IMR-90 (cell line): ENCODE data around the gene SLC35E4. TPM values are rescaled to one million over a fixed set of nuclear protein-coding genes. Genes with fewer than 3 reads are reported as not detected.

Experiments
- ATAC-seq: fragments of 200-7000 bp; cut with Tn5 transposase; 2 replicates; pipeline ENCODE4 v1.9.1; 2020; ENCODE audit warnings: low read depth, mild to moderate bottlenecking, moderate library complexity
- BruUV-seq: library from RNA; stranded (reverse); fragments of 400-500 nt; replicated peaks from 2 replicates; lab custom pipeline; 2021; lab: Mats Ljungman, UMichigan
- CTCF ChIA-PET: fragments of 300-600 bp; formaldehyde crosslinking; extraction: SDS; loops from one replicate; lab custom pipeline; 2021; ENCODE audit warnings: antibody characterized with exemption; lab: Yijun Ruan, JAX
- POLR2A ChIA-PET: fragments of 300-600 bp; sonication (Branson Sonifier 250); formaldehyde crosslinking; loops from one replicate; lab custom pipeline; 2022; ENCODE audit warnings: antibody characterized with exemption; ENCODE audit not compliant: unreplicated experiment; lab: Charles Lee
- DNase-seq: peaks from one replicate; pipeline ENCODE4 v3.0.0; 2013
- H2AFZ ChIP-seq: replicated peaks from 2 replicates; pipeline ENCODE3; 2013; ENCODE audit warnings: low read length, mild to moderate bottlenecking; ENCODE audit not compliant: poor library complexity
- H2AK5ac ChIP-seq: 2 replicates; pipeline ENCODE4 v1.6.1; 2013; ENCODE audit warnings: low read depth, low read length, inconsistent platforms
- H2AK9ac ChIP-seq: replicated peaks from 2 replicates; pipeline ENCODE3; 2013; ENCODE audit warnings: mild to moderate bottlenecking, low read depth, low read length, moderate library complexity; ENCODE audit not compliant: poor library complexity
- H2BK120ac ChIP-seq: 2 replicates; pipeline ENCODE4 v1.6.1; 2013; ENCODE audit warnings: low read depth, low read length, inconsistent platforms
- H2BK15ac ChIP-seq: 3 replicates; pipeline ENCODE4 v1.6.1; 2013; ENCODE audit warnings: low read depth, low read length, inconsistent platforms
- H2BK20ac ChIP-seq: 2 replicates; pipeline ENCODE4 v1.6.1; 2013; ENCODE audit warnings: low read depth, mild to moderate bottlenecking, inconsistent platforms, low read length, moderate library complexity
- H2BK5ac ChIP-seq: 2 replicates; pipeline ENCODE4 v1.6.1; 2013; ENCODE audit warnings: mild to moderate bottlenecking, low read depth, low read length, inconsistent platforms; ENCODE audit not compliant: poor library complexity, severe bottlenecking
- H3K14ac ChIP-seq: replicated peaks from 2 replicates; pipeline ENCODE4 v1.6.1; 2013; ENCODE audit warnings: low read depth, low read length, inconsistent platforms
- H3K18ac ChIP-seq: 2 replicates; pipeline ENCODE4 v1.6.1; 2013; ENCODE audit warnings: low read depth, low read length, control low read depth
- H3K23ac ChIP-seq: 2 replicates; pipeline ENCODE4 v1.6.1; 2013; ENCODE audit warnings: low read depth, low read length, inconsistent platforms
- H3K27ac ChIP-seq: 2 replicates; pipeline ENCODE4 v1.5.1; 2013; ENCODE audit warnings: mild to moderate bottlenecking, control low read depth, low read length; ENCODE audit not compliant: insufficient read depth
- H3K27me3 ChIP-seq: 2 replicates; pipeline ENCODE4 v1.6.1; 2013; ENCODE audit warnings: low read length; ENCODE audit not compliant: control insufficient read depth, insufficient read depth
- H3K36me3 ChIP-seq: 2 replicates; pipeline ENCODE4 v1.6.1; 2013; ENCODE audit warnings: low read length, mixed read lengths; ENCODE audit not compliant: control insufficient read depth, insufficient read depth
- H3K4ac ChIP-seq: 2 replicates; pipeline ENCODE4 v1.6.1; 2013; ENCODE audit warnings: low read depth, low read length, inconsistent platforms
- H3K4me1 ChIP-seq: 2 replicates; pipeline ENCODE4 v1.6.1; 2013; ENCODE audit warnings: low read length, mixed read lengths; ENCODE audit not compliant: control insufficient read depth, insufficient read depth
- H3K4me2 ChIP-seq: 2 replicates; pipeline ENCODE4 v1.6.1; 2013; ENCODE audit warnings: low read depth, mild to moderate bottlenecking, control low read depth, low read length, moderate library complexity
- H3K4me3 ChIP-seq: 2 replicates; pipeline ENCODE4 v1.5.1; 2013; ENCODE audit warnings: low read depth, mild to moderate bottlenecking, control low read depth, low read length, moderate library complexity; ENCODE audit not compliant: insufficient read depth
- H3K56ac ChIP-seq: 2 replicates; pipeline ENCODE4 v1.6.1; 2013; ENCODE audit warnings: low read length, inconsistent platforms; ENCODE audit not compliant: insufficient read depth; ENCODE audit errors: extremely low read depth
- H3K79me1 ChIP-seq, 2 experiments: 2 replicates each; pipeline ENCODE4 v1.6.1; 2013; ENCODE audit warnings: low read length in 2 of 2, inconsistent platforms in 1 of 2, low read depth in 1 of 2
- H3K9ac ChIP-seq: 2 replicates; pipeline ENCODE4 v1.6.1; 2013; ENCODE audit warnings: low read depth, low read length, control low read depth
- H3K9me1 ChIP-seq: 2 replicates; pipeline ENCODE4 v1.6.1; 2013; ENCODE audit warnings: low read length, inconsistent platforms; ENCODE audit not compliant: insufficient read depth
- H3K9me3 ChIP-seq: 2 replicates; pipeline ENCODE4 v1.6.1; 2013; ENCODE audit warnings: low read length; ENCODE audit not compliant: control insufficient read depth, insufficient read depth
- H4K20me1 ChIP-seq: 2 replicates; pipeline ENCODE4 v1.6.1; 2013; ENCODE audit warnings: low read length, inconsistent platforms; ENCODE audit not compliant: insufficient read depth
- H4K5ac ChIP-seq: 2 replicates; pipeline ENCODE4 v1.6.1; 2013; ENCODE audit warnings: mild to moderate bottlenecking, low read depth, low read length, control low read depth
- H4K8ac ChIP-seq, 2 experiments: 2 replicates each; pipeline ENCODE4 v1.6.1; 2013; ENCODE audit warnings: low read depth in 2 of 2, low read length in 2 of 2, control low read depth in 1 of 2, inconsistent platforms in 1 of 2
- H4K91ac ChIP-seq: 2 replicates; pipeline ENCODE4 v1.6.1; 2013; ENCODE audit warnings: low read depth, low read length, inconsistent platforms; ENCODE audit not compliant: insufficient read depth
- MAFK ChIP-seq: IDR thresholded peaks from 2 replicates; pipeline ENCODE4 v1.6.1; 2012; ENCODE audit warnings: low read depth, low read length, improper control_type of control experiment
- NFE2L2 ChIP-seq: fragments of 150-350 bp; IDR thresholded peaks from 2 replicates; pipeline ENCODE4 v1.6.1; 2016; ENCODE audit warnings: low read depth, mild to moderate bottlenecking, low read length
- WGBS, 2 experiments: methylation state at CpG; one replicate each; pipeline versions ENCODE4 v1.1.5 to v1.1.7; 2013; ENCODE audit warnings: missing lambda C conversion rate in 2 of 2; ENCODE audit not compliant: insufficient read length in 1 of 2; ENCODE audit errors: extremely low coverage in 2 of 2; 5-methylcytosine and 5-hydroxymethylcytosine counted together
- dilution Hi-C: fragments of 300-500 bp; cut with HindIII; formaldehyde crosslinking; loops from one replicate; pipeline ENCODE4 v1.14.3; 2018; ENCODE audit warnings: low sequenced_read_pairs; ENCODE audit not compliant: unreplicated experiment
- in situ Hi-C: fragments of 300-500 bp; cut with MboI; formaldehyde crosslinking; loops from 3 replicates; pipeline ENCODE4 v1.14.3; 2019; ENCODE audit warnings: low sequenced_read_pairs, inconsistent platforms, mixed read lengths
- intact Hi-C: fragments of 100-400 bp; cut with micrococcal nuclease; formaldehyde crosslinking; loops from 2 replicates; pipeline ENCODE4 v1.10.0; 2022
- polyA plus RNA-seq, 3 experiments: library from polyadenylated mRNA; depleted of rRNA; stranded (reverse); fragments of >200 nt; gene quantifications; 2 replicates each; pipeline ENCODE4 v1.2.3, GENCODE V29; 2012; ENCODE audit warnings: low replicate concordance in 1 of 3
- total RNA-seq: library from RNA; depleted of rRNA; stranded (reverse); fragments of >200 nt; gene quantifications from 2 replicates; pipeline ENCODE4 v1.2.3, GENCODE V29; 2012

The SLC35E4 gene
- total and polyA plus RNA-seq, 2 of the 4 experiments (the other 2 are of a cell fraction) = 5.7 to 6.8 TPM

GRCh38 chr22:30600921-30601320, 34.7 kb upstream of the SLC35E4 start:
- H3K9me1 ChIP-seq = 0 out of 2 replicates have a peak, but pooled peaks cover 3% of the 10 kb centered on the region
- no peak overlapping the region for H2AK9ac ChIP-seq
- H2BK120ac ChIP-seq = no peak overlapping the region
- TF ChIP-seq MAFK (no peak), NFE2L2 (no peak)
- no peak overlapping the region for H3K9ac ChIP-seq
- no peak overlapping the region for H3K18ac ChIP-seq
- H3K14ac ChIP-seq = no peak overlapping the region
- in situ Hi-C loops (no loop called here), dilution Hi-C loops (no loop called here), intact Hi-C loops (no loop called here)
- no peak overlapping the region for H2BK20ac ChIP-seq
- H3K4me1 ChIP-seq = no peaks in the 10 kb centered on the region
- DNase-seq (no peak), ATAC-seq (no peak)
- H4K91ac ChIP-seq = no peak overlapping the region
- H3K9me3 ChIP-seq = no peaks in the 10 kb centered on the region
- POLR2A ChIA-PET = no interaction called here
- H4K8ac ChIP-seq = no peak overlapping the region
- H3K79me1 ChIP-seq = no peaks in the 10 kb centered on the region
- 100% methylated on average over 1 of the region's 3 CpGs; no CpG with 5 or more reads in 1 of the 2 experiments for WGBS, 2 experiments
- no peak overlapping the region for H2AFZ ChIP-seq
- no peak overlapping the region for H3K4me3 ChIP-seq
- no peak overlapping the region for H4K5ac ChIP-seq
- no peak overlapping the region for H3K56ac ChIP-seq
- H3K27ac ChIP-seq = no peak overlapping the region
- H4K20me1 ChIP-seq = no peaks in the 10 kb centered on the region
- H2BK5ac ChIP-seq = no peak overlapping the region
- no peak overlapping the region for H2BK15ac ChIP-seq
- CTCF ChIA-PET = interaction anchor here (0.8 to 1.0 kb wide), 2 partner anchors 9 to 64 kb away, joined by 3 read pairs; partner anchors contain the start of gene PES1
- BruUV-seq = no TSS peak
- no peaks in the 10 kb centered on the region for H3K36me3 ChIP-seq
- no peak overlapping the region for H3K4me2 ChIP-seq
- no peak overlapping the region for H2AK5ac ChIP-seq
- no peak overlapping the region for H3K23ac ChIP-seq
- no peaks in the 10 kb centered on the region; the same call in 1 of the 2 replicates for H3K27me3 ChIP-seq
- H3K4ac ChIP-seq = no peak overlapping the region
